Adrenal gland (tissue), 5 donors: ENCODE measurements around the gene C1orf122.

Experiments used
- CTCF ChIP-seq, 6 experiments: fragments of 450-650 bp in 4 of 6; fragments of 200-600 bp in 2 of 6; sonication (generic) in 1 of 6; IDR thresholded peaks; 1 replicate in 5 of 6; 2 replicates in 1 of 6; pipeline versions ENCODE4 v1.5.1 to v1.8.0; 2016 to 2021; ENCODE audit warnings: antibody characterized with exemption in 6 of 6, mild to moderate bottlenecking in 2 of 6, moderate library complexity in 1 of 6
- POLR2A ChIP-seq, 2 donors: fragments of 450-650 bp; IDR thresholded peaks; one replicate each; pipeline ENCODE4 v1.6.1; 2017; ENCODE audit warnings: antibody characterized with exemption in 2 of 2, mild to moderate bottlenecking in 2 of 2, moderate library complexity in 1 of 2
- donor health status: DM: no; HTN: no; CAD: no.

DNA sequence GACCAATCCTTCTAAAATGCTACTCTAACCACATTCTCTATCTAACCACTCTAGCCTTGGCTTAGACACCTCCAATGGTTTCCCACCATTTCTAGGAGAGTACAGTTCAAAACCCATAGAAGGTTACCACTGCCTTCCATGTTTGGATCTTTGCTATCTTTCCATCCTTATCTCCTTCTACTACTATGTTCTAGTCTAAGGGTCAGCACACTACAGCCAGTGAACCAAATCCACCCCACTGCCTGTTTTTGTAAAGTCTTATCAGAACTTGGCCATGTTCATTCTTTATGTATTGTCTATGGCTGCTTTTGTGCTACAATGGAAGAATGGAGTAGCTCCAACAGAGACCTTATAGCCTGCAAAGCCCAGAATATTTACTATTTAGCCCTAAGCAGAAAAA, 45.6 kb downstream of the C1orf122 start:
- TF ChIP-seq CTCF (IDR thresholded peaks at IDR 0.05), result no peak
- no peak for TF ChIP-seq POLR2A (IDR thresholded peaks at IDR 0.05)
